Type B pancreatic cell (in vitro differentiated cells): ENCODE results near the gene CNTNAP2. TPM values are rescaled to one million over a fixed set of nuclear protein-coding genes. Genes with fewer than 3 reads are reported as not detected.

Experiments used
- DNase-seq: peaks from one replicate; pipeline ENCODE4 v3.0.0; 2021; ENCODE audit warnings: mixed read lengths; ENCODE audit not compliant: unreplicated experiment; ENCODE audit errors: extremely low spot score
- H3K27ac Mint-ChIP-seq: 2 replicates; pipeline ENCODE4 v1.8.0; 2021; ENCODE audit warnings: mild to moderate bottlenecking, mixed read lengths
- H3K27me3 Mint-ChIP-seq: 2 replicates; pipeline ENCODE4 v1.8.0; 2021; ENCODE audit warnings: mixed read lengths
- H3K36me3 Mint-ChIP-seq: 2 replicates; pipeline ENCODE4 v1.8.0; 2021; ENCODE audit warnings: mixed read lengths
- H3K4me1 Mint-ChIP-seq: one replicate; pipeline ENCODE4 v1.8.0; 2021; ENCODE audit warnings: mixed read lengths; ENCODE audit not compliant: unreplicated experiment
- H3K4me3 Mint-ChIP-seq: 2 replicates; pipeline ENCODE4 v1.8.0; 2021; ENCODE audit warnings: mild to moderate bottlenecking, mixed read lengths
- H3K9me3 Mint-ChIP-seq: 2 replicates; pipeline ENCODE4 v1.8.0; 2021; ENCODE audit warnings: mixed read lengths
- total RNA-seq: library from RNA; stranded (reverse); gene quantifications from 2 replicates; pipeline ENCODE4 v1.2.1, GENCODE V29; 2021; ENCODE audit warnings: low replicate concordance
- TF ChIP-seq, protein P1 (sequence below): fragments of 200-600 bp; sonication (generic); conservative IDR thresholded peaks from 2 replicates; pipeline ENCODE4 v1.5.0; 2021; ENCODE audit warnings: antibody characterized with exemption, mild to moderate bottlenecking

CNTNAP2 gene
- total RNA-seq, 1 donor from 2014 or later: 26.8 TPM

DNA sequence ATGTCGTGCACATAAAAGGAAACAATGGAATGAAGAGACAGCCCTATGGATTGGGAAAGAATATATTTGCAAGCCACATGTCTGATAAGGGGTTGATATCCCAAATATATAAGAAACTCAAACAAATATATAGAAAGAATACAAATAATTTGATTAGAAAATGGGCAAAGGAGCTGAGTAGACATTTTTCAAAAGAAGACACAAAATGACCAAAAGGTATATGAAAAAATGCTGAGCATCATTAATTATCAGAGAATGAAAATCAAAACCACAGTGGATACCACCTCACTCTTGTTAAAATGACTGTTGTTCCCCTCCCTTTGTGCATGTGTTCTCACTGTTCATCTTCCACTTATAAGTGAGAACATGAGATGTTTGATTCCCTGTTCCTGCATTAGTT, 175.3 kb downstream of the CNTNAP2 start:
- Mint-ChIP-seq H3K4me3 (no peak overlapping the region), H3K36me3 (no peaks in the 10 kb centered on the region), H3K27me3 (no peaks in the 10 kb centered on the region), H3K4me1 (no peaks in the 10 kb centered on the region), H3K9me3 (no peaks in the 10 kb centered on the region), H3K27ac (no peak overlapping the region)
- TF ChIP-seq, protein P1, sequence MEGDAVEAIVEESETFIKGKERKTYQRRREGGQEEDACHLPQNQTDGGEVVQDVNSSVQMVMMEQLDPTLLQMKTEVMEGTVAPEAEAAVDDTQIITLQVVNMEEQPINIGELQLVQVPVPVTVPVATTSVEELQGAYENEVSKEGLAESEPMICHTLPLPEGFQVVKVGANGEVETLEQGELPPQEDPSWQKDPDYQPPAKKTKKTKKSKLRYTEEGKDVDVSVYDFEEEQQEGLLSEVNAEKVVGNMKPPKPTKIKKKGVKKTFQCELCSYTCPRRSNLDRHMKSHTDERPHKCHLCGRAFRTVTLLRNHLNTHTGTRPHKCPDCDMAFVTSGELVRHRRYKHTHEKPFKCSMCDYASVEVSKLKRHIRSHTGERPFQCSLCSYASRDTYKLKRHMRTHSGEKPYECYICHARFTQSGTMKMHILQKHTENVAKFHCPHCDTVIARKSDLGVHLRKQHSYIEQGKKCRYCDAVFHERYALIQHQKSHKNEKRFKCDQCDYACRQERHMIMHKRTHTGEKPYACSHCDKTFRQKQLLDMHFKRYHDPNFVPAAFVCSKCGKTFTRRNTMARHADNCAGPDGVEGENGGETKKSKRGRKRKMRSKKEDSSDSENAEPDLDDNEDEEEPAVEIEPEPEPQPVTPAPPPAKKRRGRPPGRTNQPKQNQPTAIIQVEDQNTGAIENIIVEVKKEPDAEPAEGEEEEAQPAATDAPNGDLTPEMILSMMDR: no peak
- DNase-seq: no peak

DNA sequence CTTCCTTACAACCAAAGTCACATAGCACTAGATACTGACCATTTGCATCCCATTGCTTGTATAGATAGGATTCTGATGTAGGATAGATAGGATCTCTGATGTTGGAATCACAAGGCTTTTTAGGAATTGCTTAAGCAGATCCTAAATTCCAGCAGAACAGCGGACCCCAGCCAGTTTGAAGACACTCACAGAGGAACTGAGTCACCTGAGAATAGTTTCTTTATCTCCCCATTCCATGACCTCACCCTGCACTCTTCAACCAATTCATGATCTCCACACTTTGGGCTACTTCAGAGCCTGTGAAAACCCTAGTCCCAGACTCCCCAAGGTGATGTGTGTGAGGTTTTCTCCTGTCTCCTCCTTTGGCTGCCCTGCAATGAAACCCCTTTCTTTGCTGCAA, 179.4 kb downstream of the CNTNAP2 start:
- H3K27me3 Mint-ChIP-seq: no peaks in the 10 kb centered on the region
- no peak overlapping the region for H3K4me3 Mint-ChIP-seq
- no peak overlapping the region for H3K27ac Mint-ChIP-seq
- TF ChIP-seq, protein P1: no peak
- no peak for DNase-seq
- no peaks in the 10 kb centered on the region for H3K36me3 Mint-ChIP-seq
- no peaks in the 10 kb centered on the region for H3K4me1 Mint-ChIP-seq
- H3K9me3 Mint-ChIP-seq: no peaks in the 10 kb centered on the region

DNA sequence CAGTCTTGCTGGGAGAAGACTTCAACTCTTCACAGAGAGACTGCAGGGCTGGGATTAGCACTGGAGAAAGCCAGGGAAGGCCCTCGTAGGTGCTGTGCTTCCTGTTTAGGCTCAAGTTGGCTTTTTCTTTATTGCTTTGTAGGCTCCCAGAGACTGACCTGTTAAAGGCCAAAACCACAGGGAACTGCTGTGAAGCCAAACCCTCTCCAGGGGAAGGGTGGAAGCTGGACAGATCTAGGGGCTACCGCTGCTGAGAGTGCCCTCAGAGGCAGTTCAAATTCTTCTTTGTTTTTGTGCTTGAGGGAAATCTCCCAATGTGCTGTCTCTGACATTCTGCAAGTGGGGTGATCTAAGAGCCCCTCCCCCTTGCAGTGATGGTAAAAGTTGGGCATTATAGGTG, 198.4 kb downstream of the CNTNAP2 start:
- TF ChIP-seq, protein P1: no peak
- Mint-ChIP-seq H3K36me3 (no peaks in the 10 kb centered on the region), H3K4me3 (no peak overlapping the region), H3K9me3 (no peaks in the 10 kb centered on the region), H3K27me3 (no peaks in the 10 kb centered on the region), H3K27ac (no peak overlapping the region), H3K4me1 (no peaks in the 10 kb centered on the region)
- DNase-seq: no peak

DNA sequence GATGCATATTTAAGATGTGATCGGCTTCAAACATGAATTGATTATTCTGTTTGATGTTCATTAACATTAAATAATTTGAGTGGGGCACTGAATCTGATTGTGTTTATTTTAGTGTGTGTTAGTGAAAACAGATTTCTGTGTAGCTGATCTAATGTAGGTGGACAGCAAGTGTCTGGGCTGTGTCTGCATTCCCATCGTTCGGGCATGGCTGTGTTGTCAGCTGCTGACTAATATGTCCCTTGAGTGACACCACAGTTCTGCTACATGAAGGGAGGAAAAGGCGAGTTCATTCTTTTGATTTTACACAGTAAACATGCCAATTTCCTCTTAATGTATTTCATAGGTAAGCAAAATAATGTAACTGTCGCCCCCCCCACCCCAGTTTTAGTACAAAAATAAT, 203.0 kb downstream of the CNTNAP2 start:
- Mint-ChIP-seq H3K36me3 (no peaks in the 10 kb centered on the region), H3K27me3 (no peaks in the 10 kb centered on the region), H3K27ac (no peak overlapping the region), H3K9me3 (no peaks in the 10 kb centered on the region), H3K4me3 (no peak overlapping the region), H3K4me1 (no peaks in the 10 kb centered on the region)
- TF ChIP-seq, protein P1: no peak
- DNase-seq: no peak

DNA sequence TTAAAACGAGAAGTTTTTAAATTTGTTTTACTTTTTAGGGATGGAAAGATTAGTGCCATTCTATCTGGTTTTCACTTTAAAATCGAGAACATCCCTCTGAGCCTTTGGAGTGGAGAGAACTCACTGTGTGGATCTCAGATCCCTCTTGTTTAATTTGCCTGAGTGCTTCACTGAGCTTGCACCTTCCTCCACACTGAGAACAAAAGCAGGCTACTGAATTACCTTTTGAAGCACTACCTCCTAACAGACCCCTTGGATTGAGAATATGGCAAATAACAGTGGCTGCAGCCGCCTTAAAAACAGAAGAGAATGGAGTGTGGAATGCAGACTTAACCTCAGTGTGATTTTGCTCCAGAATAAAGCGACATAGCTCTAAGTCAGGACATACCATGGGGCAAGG, 204.7 kb downstream of the CNTNAP2 start:
- Mint-ChIP-seq H3K9me3 (no peaks in the 10 kb centered on the region), H3K36me3 (no peaks in the 10 kb centered on the region), H3K4me1 (no peaks in the 10 kb centered on the region), H3K27me3 (no peaks in the 10 kb centered on the region), H3K27ac (no peak overlapping the region), H3K4me3 (no peak overlapping the region)
- TF ChIP-seq, protein P1: no peak
- no peak for DNase-seq

DNA sequence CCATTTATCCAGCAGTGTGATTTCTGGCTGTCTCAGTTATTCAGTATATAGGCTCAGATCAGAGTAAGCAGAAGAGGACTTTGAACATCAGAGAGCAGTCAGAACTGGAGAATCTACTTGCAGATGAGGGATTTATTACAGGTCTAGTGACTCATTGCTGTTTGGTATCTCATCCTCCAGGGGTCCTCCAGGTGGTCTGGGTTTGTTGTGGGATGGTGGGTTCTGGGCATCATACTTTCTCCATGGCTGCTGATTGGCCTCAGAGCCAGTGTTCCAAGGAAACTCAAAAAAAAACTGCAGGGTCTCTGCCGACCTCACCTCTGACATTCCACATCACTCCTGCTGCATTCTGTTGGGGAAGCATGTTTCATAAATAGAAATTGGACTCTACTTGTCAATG, 214.8 kb downstream of the CNTNAP2 start:
- H3K36me3 Mint-ChIP-seq: no peaks in the 10 kb centered on the region
- H3K9me3 Mint-ChIP-seq: no peaks in the 10 kb centered on the region
- TF ChIP-seq, protein P1: no peak
- no peak overlapping the region for H3K4me3 Mint-ChIP-seq
- DNase-seq: no peak
- H3K27ac Mint-ChIP-seq: no peak overlapping the region
- no peaks in the 10 kb centered on the region for H3K4me1 Mint-ChIP-seq
- no peaks in the 10 kb centered on the region for H3K27me3 Mint-ChIP-seq
